Spleen (tissue), 7 donors: Measurements from ENCODE around the gene TACC3.

Experiments
- POLR2A ChIP-seq, 3 donors: fragments of 450-650 bp; IDR thresholded peaks; one replicate each; pipeline ENCODE4 v1.5.1; 2017; ENCODE audit warnings: antibody characterized with exemption in 3 of 3, mild to moderate bottlenecking in 1 of 3
- TF ChIP-seq, protein P1 (sequence below), 11 experiments: fragments of 200-600 bp in 7 of 11; fragments of 450-650 bp in 4 of 11; sonication (generic) in 4 of 11; IDR thresholded peaks in 8 of 11; conservative IDR thresholded peaks in 3 of 11; 1 replicate in 7 of 11; 2 replicates in 4 of 11; pipeline versions ENCODE4 v1.4.0 to v1.8.0; 2016 to 2021; ENCODE audit warnings: antibody characterized with exemption in 11 of 11, inconsistent platforms in 4 of 11, mild to moderate bottlenecking in 1 of 11
- donor health status: DM: no; HTN: no; CAD: no; lungs with moderate emphysema.
- donor health status: DM: no; HTN: no; CAD: no.
- donor health status: DM: no; HTN: no; CAD: no.

DNA sequence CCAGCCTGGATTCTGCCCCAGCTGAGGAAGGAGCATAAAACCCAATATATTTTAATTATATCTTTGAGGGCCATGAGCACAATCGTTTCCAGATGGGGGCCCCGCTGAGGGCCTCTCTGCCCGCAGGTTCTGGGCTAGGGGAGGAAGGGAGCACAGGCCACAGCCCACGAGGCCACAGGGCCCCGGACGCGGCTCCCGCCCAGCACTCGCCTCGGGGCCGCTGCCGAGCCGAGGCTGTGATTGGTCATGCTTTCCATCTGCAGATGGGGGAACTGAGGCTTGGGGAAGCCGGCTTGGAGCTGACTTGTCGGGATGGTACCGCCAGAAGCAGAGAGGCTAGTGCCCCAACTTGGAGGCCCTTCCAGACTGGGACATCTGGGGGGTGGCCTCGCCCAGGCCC, 34.0 kb downstream of the TACC3 start:
- TF ChIP-seq, protein P1, sequence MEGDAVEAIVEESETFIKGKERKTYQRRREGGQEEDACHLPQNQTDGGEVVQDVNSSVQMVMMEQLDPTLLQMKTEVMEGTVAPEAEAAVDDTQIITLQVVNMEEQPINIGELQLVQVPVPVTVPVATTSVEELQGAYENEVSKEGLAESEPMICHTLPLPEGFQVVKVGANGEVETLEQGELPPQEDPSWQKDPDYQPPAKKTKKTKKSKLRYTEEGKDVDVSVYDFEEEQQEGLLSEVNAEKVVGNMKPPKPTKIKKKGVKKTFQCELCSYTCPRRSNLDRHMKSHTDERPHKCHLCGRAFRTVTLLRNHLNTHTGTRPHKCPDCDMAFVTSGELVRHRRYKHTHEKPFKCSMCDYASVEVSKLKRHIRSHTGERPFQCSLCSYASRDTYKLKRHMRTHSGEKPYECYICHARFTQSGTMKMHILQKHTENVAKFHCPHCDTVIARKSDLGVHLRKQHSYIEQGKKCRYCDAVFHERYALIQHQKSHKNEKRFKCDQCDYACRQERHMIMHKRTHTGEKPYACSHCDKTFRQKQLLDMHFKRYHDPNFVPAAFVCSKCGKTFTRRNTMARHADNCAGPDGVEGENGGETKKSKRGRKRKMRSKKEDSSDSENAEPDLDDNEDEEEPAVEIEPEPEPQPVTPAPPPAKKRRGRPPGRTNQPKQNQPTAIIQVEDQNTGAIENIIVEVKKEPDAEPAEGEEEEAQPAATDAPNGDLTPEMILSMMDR (IDR thresholded peaks at IDR 0.05 in 8 of 11, conservative IDR thresholded peaks at IDR 0.05 in 3 of 11) = no peak
- no peak for TF ChIP-seq POLR2A (IDR thresholded peaks at IDR 0.05)
